ENCODE measurements around the gene PIGBOS1.
"Not testable (repeated sequence)": the region's sequence is repeated elsewhere in the genome, so short reads cannot be mapped to it uniquely, and the experiment has no call there.

PIGBOS1 gene

GRCh38 chr15:55318588-55319494 lies at the start of gene PIGBOS1, which contains the start of gene PIGB:
Gene PIGBOS1, minus strand, starts transcription at chr15:55319123. Its CDS starts 1,331 bp downstream, at chr15:55317792.
Gene PIGB, plus strand, starts transcription at chr15:55319222. Its CDS starts 29 bp downstream, at chr15:55319251.
- peak; percentile 76 for DNase-seq (ENCODE audit: low spot score)

DNA sequence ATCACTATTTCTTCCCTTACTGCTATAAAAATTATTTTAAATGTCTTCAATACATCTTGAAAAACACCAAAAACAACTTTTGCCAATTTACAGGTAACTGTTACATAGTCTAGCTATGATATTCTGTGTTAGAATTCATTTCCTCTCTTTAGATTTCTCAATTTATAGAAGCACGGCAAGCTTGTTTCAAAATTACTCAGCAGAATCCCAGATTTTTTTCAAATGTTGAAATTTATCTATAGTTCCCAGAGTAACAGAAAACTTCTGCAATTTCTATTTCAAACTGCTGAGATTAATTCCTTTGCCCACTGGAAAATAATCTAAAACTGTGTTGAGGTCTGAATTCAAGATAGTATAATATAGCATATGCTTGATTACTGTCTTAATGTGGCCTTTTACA lies 48.1 kb upstream of the PIGBOS1 start:
- DNase-seq (ENCODE audit: low spot score), result no peak

- no peak for DNase-seq (ENCODE audit: low spot score)
Measured at GRCh38 chr15:55362641-55363040, 43.7 kb upstream of the PIGBOS1 start.

DNA sequence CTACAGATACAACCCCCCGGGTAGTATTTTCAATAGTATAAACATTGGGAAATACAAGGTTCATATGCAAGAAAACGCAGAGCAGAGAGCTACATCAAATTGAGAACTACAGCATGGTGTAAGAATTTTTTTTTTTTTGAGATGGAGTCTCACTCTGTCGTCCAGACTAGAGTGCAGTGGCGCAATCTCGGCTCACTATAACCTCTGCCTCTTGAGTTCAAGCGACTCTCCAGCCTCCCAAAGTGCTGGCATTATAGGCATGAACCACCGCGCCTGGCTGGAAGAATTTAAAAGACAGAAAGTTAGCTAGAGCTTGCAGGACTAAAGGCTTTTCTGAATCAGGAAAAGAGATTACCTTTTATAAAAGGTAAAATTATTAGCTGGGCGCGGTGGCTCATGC lies 42.1 kb upstream of the PIGBOS1 start:
- no peak for DNase-seq (ENCODE audit: low spot score)

DNA sequence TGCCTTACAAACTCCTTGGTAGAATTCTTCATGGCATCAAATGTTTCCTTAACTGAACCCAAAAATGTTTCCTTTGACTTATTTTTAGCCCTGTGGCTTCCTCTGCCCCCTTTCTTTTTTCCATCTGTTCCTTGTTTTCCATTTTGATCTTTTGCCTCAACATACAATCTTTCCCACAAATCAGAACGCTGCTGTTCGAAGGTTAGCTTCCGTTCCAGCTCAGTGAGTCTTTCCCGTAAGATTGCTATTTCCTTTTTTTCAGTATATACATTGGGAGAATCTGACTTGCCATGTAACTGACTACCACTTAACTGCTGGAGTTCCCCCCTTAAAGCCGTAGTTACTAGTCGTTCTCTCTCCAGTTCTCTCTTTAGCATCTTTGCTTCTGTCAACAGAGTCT lies 41.3 kb upstream of the PIGBOS1 start:
- DNase-seq (ENCODE audit: low spot score), result no peak

- DNase-seq (ENCODE audit: low spot score), result no peak
Measured at GRCh38 chr15:55358471-55358870, 39.5 kb upstream of the PIGBOS1 start.

- DNase-seq (ENCODE audit: low spot score), result no peak
Measured at GRCh38 chr15:55357774-55358173, 38.9 kb upstream of the PIGBOS1 start.

- DNase-seq (ENCODE audit: low spot score), result no peak
Measured at GRCh38 chr15:55356985-55357585, 38.2 kb upstream of the PIGBOS1 start.

DNA sequence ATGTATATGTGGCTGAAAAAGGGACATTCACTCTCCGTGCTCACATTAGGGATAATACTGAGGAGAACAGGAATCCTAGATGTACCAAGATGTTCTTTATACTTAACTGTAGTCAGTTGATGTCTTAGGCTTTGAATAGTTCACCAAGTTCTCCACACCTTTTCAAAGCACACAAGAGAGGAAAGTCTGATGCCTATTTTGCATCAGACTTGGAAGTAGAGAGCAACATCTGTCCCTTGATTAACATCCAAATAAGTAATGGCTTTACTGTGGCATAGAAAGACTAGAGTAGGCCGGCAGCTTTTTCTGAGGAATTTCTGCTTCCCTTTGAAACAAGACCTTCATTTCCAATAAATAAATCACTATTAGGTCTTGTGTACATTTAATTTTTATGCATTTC lies 34.1 kb upstream of the PIGBOS1 start:
- DNase-seq (ENCODE audit: low spot score), result no peak

- no peak for DNase-seq (ENCODE audit: low spot score)
Measured at GRCh38 chr15:55349282-55349681, 30.4 kb upstream of the PIGBOS1 start.

GRCh38 chr15:55348281-55348778 lies 29.4 kb upstream of the PIGBOS1 start:
- no peak for DNase-seq (ENCODE audit: low spot score)

DNA sequence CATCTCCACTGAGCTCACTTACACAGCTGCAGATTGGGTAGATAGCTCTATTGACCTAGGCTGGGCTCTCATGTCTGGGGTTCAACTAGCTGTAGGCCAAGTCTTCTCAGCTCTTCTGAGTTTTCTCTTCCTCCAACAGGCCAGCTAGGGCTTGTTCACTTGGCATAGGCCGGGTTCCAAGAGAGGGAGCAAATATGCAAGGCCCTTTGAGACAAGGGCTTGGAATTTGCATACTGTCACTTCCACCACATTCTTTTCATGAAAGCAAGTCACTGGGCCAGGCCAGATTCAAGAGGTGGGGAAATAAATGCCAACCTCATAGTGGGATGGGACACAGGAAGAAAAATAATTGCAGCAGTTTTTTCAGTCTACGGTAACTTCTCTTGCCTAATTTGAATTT lies 25.3 kb upstream of the PIGBOS1 start:
- no peak for DNase-seq (ENCODE audit: low spot score)

GRCh38 chr15:55343168-55343567 lies 24.2 kb upstream of the PIGBOS1 start:
- DNase-seq (ENCODE audit: low spot score), result no peak

- no peak for DNase-seq (ENCODE audit: low spot score)
Measured at GRCh38 chr15:55337160-55337559, 18.2 kb upstream of the PIGBOS1 start.

- no peak for DNase-seq (ENCODE audit: low spot score)
Measured at GRCh38 chr15:55334997-55335396, 16.1 kb upstream of the PIGBOS1 start.

- DNase-seq (ENCODE audit: low spot score), result no peak
Measured at GRCh38 chr15:55334371-55334770, 15.4 kb upstream of the PIGBOS1 start.

DNA sequence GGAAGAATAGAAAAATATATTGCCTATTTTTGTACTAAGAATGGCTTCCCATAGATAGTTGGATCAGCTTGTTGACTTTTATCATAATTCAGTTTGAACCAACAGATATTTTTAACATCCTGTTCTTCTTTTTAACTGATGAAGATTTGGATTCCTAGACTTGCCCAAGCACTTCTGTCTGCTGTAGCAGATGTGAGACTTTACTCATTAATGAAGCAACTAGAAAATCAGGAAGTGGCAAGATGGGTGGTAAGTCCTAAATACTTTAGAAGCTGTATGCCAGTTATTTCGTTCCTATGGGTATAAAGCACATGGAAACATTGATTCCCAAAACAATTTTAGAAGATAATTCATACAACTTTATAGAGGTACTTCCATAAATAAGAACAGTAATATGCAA lies 8.5 kb upstream of the PIGBOS1 start:
- no peak for DNase-seq (ENCODE audit: low spot score)

DNA sequence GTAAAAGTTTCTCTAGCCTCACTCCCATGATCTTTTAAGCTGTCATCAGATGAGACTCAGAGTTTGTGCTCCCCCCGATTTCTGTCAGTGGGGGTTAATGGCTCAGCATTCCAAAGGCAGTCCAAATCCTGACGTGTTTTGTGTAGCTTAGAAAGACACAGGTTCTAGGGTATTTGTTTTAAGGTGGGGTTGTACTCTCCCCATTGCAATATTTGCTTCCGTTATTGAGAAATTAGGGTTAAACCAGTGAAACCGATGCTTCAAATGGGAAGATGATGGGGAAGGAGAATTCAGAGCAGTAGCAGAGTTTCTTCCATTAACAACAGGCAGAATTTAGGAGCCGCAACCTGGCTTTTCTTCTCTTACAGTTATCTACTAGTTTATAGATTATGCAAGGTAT lies 3.5 kb upstream of the PIGBOS1 start:
- DNase-seq (ENCODE audit: low spot score), result no peak

DNA sequence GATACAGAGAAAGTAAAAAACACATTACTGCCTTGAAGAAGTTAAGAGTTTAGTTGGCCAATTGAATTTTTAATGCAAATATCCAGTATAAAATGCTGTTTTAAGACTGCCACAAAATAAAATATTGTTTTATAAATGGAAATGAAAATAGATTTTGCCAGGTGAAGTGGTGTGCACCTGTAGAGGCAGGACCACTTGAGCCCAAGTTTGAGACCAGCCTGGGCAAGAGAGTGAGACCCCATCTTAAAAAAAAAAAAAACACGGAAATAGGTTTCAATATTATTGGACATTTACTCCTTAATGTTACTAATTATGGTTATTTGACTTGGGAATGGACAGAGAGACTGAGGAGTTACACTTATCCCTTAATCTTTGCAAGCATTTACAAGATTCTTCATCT lies 2.0 kb upstream of the PIGBOS1 start:
- no peak for DNase-seq (ENCODE audit: low spot score)

DNA sequence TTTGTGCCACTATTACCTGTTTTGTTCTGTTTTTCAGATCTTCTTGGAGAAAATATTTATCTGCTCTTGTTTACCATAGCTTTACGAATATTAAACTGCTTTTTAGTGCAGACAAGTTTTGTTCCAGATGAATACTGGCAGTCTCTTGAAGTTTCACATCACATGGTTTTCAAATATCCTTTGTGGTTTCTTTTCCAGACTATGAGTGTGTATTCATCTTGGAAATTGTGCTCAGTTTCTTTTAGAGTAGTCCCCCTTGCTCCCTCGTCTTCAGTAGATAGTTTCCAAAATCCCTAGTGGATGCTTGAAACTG lies 1.3 kb upstream of the PIGBOS1 start:
- DNase-seq (ENCODE audit: low spot score), result no peak

- no peak for DNase-seq (ENCODE audit: low spot score)
Measured at GRCh38 chr15:55319537-55320237, 764 bp upstream of the PIGBOS1 start.

- DNase-seq (ENCODE audit: low spot score), result not testable (repeated sequence)
Measured at GRCh38 chr15:55302801-55303200, 16.1 kb downstream of the PIGBOS1 start.

- DNase-seq (ENCODE audit: low spot score), result no peak
Measured at GRCh38 chr15:55297315-55297714, 21.6 kb downstream of the PIGBOS1 start.
